GM18519 (cell line): Measurements from ENCODE around the gene IGSF6.
"Not testable (repeated sequence)": the region's sequence is repeated elsewhere in the genome, so short reads cannot be mapped to it uniquely, and the experiment has no call there.

ENCODE experiments used
- ATAC-seq: cut with Tn5 transposase; IDR thresholded peaks from one replicate; pipeline ENCODE4 v1.9.1; 2021; ENCODE audit warnings: mild to moderate bottlenecking, moderate library complexity; ENCODE audit not compliant: unreplicated experiment, low FRiP score

The IGSF6 gene

GRCh38 chr16:21630866-21631265 is 21.5 kb downstream of the IGSF6 start:
- not testable (repeated sequence) for ATAC-seq

GRCh38 chr16:21629616-21630539 is 22.5 kb downstream of the IGSF6 start:
- ATAC-seq, result not testable (repeated sequence)

GRCh38 chr16:21628772-21629171 is 23.6 kb downstream of the IGSF6 start:
- no peak for ATAC-seq

- no peak for ATAC-seq
Observed at GRCh38 chr16:21628121-21628726, 24.2 kb downstream of the IGSF6 start.

GRCh38 chr16:21626659-21627277 is 25.6 kb downstream of the IGSF6 start:
- ATAC-seq, result no peak

- ATAC-seq, result no peak
Observed at GRCh38 chr16:21625026-21625425, 27.4 kb downstream of the IGSF6 start.

GRCh38 chr16:21622545-21622944 is 29.9 kb downstream of the IGSF6 start:
- no peak for ATAC-seq

- ATAC-seq, result no peak
Observed at GRCh38 chr16:21620592-21620991, 31.8 kb downstream of the IGSF6 start.

- no peak for ATAC-seq
Observed at GRCh38 chr16:21619765-21620425, 32.5 kb downstream of the IGSF6 start.

- ATAC-seq, result no peak
Observed at GRCh38 chr16:21618281-21618680, 34.1 kb downstream of the IGSF6 start.

- no peak for ATAC-seq
Observed at GRCh38 chr16:21617607-21618006, 34.8 kb downstream of the IGSF6 start.

- no peak for ATAC-seq
Observed at GRCh38 chr16:21614896-21615295, 37.5 kb downstream of the IGSF6 start.

- no peak for ATAC-seq
Observed at GRCh38 chr16:21613781-21614180, 38.6 kb downstream of the IGSF6 start.

GRCh38 chr16:21613361-21613760 is 39.0 kb downstream of the IGSF6 start:
- ATAC-seq, result no peak

- no peak for ATAC-seq
Observed at GRCh38 chr16:21611556-21612384, 40.6 kb downstream of the IGSF6 start.

- ATAC-seq, result no peak
Observed at GRCh38 chr16:21611198-21611555, 41.2 kb downstream of the IGSF6 start.

GRCh38 chr16:21610766-21611165 is 41.6 kb downstream of the IGSF6 start:
- no peak for ATAC-seq

- ATAC-seq, result no peak
Observed at GRCh38 chr16:21610006-21610544, 42.3 kb downstream of the IGSF6 start.

- ATAC-seq, result no peak
Observed at GRCh38 chr16:21608639-21609328, 43.6 kb downstream of the IGSF6 start.
